GM21526 (cell line): ENCODE data around the gene RAB12.

Experiments
- ATAC-seq: cut with Tn5 transposase; IDR thresholded peaks from one replicate; pipeline ENCODE4 v1.9.1; 2021; ENCODE audit warnings: moderate library complexity; ENCODE audit not compliant: unreplicated experiment, low FRiP score

Gene RAB12

DNA sequence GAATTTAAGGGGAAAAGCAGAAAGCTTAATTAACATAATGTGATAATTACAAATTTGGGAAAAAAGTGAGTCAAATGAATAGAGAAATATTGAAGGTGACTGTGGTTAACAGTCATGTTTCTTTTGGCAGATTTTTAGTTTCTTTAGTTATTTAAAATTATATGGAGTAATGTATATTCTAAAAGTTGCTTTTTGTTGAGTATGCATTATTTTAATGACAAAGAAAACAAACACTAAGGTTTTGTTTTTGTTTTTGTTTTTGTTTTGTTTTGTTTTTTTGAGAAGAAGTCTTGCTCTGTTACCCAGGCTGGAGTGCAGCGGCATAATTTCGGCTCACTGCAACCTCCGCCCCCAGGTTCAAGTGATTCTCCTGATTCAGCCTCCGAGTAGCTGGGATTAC is 65.8 kb downstream of the RAB12 start:
- no peak for ATAC-seq

DNA sequence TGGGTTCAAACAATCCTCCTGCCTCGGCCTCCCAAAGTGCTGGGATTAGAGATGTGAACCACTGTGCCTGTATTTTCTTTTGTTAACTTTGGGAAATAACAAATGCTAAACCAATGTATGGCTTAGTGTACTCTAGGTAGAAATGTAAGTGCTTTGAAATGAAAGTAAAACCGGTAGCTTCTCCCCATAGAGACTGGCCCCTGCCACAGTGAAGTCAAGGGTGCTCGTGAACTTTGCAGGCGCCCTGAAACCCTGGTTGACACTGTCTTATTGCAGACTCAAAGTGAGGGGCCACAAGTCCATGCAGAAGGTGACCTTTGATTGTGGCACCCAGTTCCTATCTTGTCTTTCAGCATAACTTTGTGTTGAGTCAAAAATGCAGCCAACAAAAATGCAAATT is 72.0 kb downstream of the RAB12 start:
- no peak for ATAC-seq

DNA sequence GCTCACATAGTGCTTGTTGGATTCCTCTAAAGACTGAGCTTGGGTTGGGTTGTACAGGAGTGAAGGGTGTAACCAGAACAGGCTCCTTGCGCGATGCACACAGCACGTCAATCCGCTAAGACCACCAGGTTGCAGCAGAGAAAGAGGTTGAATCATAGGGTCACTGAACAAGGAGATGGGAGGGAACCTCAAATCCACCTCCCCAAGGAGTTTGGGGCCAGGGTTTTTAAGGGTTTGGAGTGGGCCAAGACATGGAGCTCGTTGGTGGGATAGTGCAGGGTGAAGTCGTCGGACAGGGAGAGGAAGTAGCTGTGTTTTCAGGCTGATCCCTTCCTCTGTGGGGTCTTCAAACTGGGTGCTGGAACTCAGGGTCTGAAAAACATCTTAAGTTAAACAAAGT is 75.3 kb downstream of the RAB12 start:
- ATAC-seq = no peak

DNA sequence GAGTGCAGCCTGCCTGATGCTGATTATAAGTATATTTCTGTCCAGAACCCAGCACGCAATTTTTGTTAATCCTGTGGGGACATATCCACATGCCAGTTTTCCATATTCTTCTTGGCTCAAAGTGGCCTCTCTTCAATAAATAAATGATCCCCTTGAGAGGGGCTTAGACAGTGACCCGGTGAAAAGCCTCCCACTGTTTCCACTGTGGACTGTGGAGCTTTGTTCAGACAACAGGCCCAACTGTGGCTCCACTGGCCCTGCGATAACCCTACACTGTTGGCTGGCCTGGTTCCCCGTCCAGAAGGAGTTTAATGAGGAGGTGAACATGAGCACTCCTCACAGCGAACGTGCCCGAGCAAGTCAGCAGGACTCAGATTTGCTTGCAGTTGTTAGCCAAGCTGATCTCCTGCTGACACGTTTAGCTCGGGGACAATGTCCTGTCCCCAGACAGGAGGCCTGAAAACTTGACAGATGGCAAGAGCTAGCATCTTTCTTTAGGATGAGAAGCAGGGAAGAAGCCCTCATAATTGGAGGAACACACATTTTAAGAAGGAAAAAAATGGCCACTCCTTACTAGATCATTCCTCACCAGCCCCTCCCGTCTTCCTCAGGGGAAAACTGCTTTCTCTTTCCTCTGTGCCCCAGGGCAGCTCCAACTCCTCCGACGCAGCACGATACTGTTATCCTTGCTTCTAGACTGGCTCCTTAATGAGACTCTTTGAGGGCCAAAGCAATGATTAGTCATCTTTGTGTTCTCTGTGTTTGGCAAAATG is 76.1 kb downstream of the RAB12 start:
- ATAC-seq = no peak

DNA sequence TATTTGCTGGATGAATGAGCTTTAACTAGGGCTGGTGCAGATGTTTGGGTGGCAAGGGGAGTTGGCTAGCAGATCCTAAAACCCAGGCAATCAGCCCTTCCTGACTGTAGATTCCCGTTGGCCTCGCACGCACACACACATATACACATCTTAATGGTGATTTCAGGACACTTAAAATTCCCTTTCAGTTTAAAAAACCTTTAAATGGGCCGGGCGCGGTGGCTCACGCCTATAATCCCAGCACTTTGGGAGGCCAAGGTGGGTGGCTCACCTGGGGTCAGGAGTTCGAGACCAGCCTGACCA is 76.6 kb downstream of the RAB12 start:
- ATAC-seq = no peak

DNA sequence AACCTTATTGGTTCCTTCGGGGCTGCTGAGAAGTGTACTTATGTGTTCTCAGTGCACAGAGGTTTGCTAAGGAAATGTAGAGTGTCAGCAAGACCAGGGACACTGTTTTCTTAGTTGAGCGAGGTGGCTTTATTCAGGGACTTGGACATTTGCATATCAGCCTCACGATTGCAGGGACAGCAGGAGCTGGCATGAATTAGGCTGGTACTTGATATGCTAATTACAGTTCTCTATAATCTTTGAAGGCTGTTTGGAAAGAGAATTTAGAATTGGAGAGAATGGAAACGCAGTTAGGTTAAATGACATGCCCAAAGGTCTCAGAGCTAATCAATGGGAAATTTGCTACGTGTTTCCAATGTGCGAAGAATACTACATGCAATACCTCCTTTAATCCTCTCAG is 77.4 kb downstream of the RAB12 start:
- ATAC-seq = no peak

DNA sequence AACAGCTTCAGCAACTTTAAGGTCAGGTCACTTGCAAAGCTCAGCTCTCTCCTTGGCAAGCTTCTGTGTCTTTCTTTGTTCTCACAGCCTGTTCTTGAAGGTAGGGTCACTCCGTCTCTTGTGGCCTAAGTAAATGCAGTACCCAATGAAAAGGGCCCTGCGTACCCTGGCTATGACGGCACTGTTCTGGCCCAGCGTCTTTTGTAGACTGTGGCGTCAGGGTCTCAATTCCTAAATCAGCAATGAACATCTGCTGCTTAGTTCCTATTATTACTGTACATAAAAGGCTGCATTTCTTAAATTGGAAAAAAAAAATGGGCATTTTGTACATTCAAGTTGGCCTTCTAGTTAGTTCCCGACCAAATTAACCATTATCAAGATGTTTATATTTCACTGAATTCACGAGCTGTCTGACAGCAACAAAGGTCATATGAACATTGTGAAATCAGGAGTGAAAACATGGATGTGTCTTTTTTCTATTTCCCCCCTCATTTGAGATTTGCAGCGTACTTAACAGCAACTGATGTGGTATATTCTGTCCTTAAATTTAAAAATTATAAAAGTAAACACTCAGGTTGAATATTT is 79.1 kb downstream of the RAB12 start:
- no peak for ATAC-seq

DNA sequence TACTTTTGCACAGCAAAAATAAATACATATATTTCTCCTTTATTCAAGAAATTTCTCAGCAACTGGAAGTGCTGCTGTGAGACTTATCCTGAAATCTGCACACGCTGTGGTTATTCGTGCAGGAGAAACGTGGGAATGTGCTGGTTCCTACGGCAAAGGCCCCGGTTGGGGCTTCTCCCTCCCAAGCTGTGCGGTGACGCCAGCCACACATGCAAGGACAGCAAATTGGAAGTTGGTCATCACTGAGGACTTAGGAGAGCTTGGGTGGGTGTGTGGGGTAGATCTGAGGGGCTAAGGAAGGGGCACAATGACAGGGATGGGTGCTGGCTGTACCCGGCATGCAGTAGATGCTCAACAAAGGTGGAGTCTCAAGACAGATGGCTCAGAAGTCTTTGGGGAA is 79.6 kb downstream of the RAB12 start:
- no peak for ATAC-seq
